Ecto neural progenitor cell (in vitro differentiated cells): Measurements from ENCODE around the gene AIMP2.
"Not testable (repeated sequence)": the region's sequence is repeated elsewhere in the genome, so short reads cannot be mapped to it uniquely, and the experiment has no call there.

Experiments used
- DNase-seq: peaks from one replicate; pipeline ENCODE4 v3.0.0-alpha.2; 2018; ENCODE audit warnings: low spot score

Gene AIMP2

GRCh38 chr7:6008668-6009611 lies at the start of gene AIMP2, which contains the start of gene PMS2:
Gene AIMP2, plus strand, starts transcription at chr7:6009272. Its CDS starts 92 bp downstream, at chr7:6009364.
Gene PMS2, minus strand, starts transcription at chr7:6009049. Its CDS starts 30 bp downstream, at chr7:6009019.
- DNase-seq, result peak; percentile 99

- not testable (repeated sequence) for DNase-seq
These were observed 45.9 kb upstream of the AIMP2 start for GRCh38 chr7:5963205-5963604.

GRCh38 chr7:5963810-5964209 lies 45.3 kb upstream of the AIMP2 start:
- not testable (repeated sequence) for DNase-seq

- DNase-seq, result peak; percentile 46
These were observed 38.6 kb upstream of the AIMP2 start, which contains the start of gene RSPH10B for GRCh38 chr7:5970347-5970911. Gene RSPH10B, minus strand, starts transcription at chr7:5970689. Its CDS starts 3,573 bp downstream, at chr7:5967116.

GRCh38 chr7:5973580-5973979 lies 35.5 kb upstream of the AIMP2 start:
- not testable (repeated sequence) for DNase-seq

GRCh38 chr7:5979680-5980314 lies 29.3 kb upstream of the AIMP2 start:
- not testable (repeated sequence) for DNase-seq

- DNase-seq, result not testable (repeated sequence)
These were observed 22.0 kb upstream of the AIMP2 start for GRCh38 chr7:5987061-5987460.

GRCh38 chr7:5997210-5997808 lies 11.8 kb upstream of the AIMP2 start:
- no peak for DNase-seq

GRCh38 chr7:6007386-6007785 lies 1.7 kb upstream of the AIMP2 start:
- DNase-seq, result no peak

GRCh38 chr7:6007835-6008590 lies 1.1 kb upstream of the AIMP2 start:
- not testable (repeated sequence) for DNase-seq

GRCh38 chr7:6010370-6010769 lies 1.3 kb downstream of the AIMP2 start:
- not testable (repeated sequence) for DNase-seq

GRCh38 chr7:6011541-6011940 lies 2.5 kb downstream of the AIMP2 start:
- DNase-seq, result no peak

GRCh38 chr7:6012355-6013104 lies 3.5 kb downstream of the AIMP2 start:
- no peak for DNase-seq

GRCh38 chr7:6015917-6016652 lies 7.0 kb downstream of the AIMP2 start:
- no peak for DNase-seq

GRCh38 chr7:6016653-6016966 lies 7.5 kb downstream of the AIMP2 start:
- no peak for DNase-seq

GRCh38 chr7:6020371-6021286 lies 11.6 kb downstream of the AIMP2 start:
- no peak for DNase-seq

- DNase-seq, result no peak
These were observed 13.6 kb downstream of the AIMP2 start for GRCh38 chr7:6022707-6023106.

- no peak for DNase-seq
These were observed 14.9 kb downstream of the AIMP2 start for GRCh38 chr7:6023974-6024435.
